GM12892 (cell line): Measurements from ENCODE around the gene SLC43A3.

Experiments
- POLR2A ChIP-seq: IDR thresholded peaks from 2 replicates; pipeline ENCODE4 v1.6.1; 2011; ENCODE audit warnings: low read depth, low read length, control low read depth
- TAF1 ChIP-seq: IDR thresholded peaks from 2 replicates; pipeline ENCODE4 v1.6.1; 2011; ENCODE audit warnings: low read depth, mild to moderate bottlenecking, control low read depth, low read length, borderline replicate concordance

DNA sequence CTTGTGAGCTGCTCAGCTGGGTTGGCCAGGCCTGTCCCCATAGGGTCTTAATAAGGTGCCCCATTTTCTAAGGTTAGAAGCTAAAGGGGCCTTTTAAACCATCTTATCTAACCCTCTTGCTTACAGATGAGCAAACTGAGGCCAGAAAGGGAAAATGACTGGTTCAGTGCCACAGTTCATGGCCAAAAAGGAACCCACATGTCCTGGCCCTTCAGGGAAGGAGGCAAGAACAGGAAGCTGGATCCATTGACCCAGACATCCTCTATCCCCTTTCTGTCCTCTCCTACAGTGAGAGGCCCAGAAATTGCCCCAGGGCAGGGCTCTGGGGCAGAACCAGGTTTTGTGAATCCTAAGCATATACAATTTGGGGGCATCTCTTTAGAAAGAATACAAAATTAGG, 56.0 kb downstream of the SLC43A3 start:
- TF ChIP-seq TAF1: no peak
- no peak for TF ChIP-seq POLR2A
